Smooth muscle cell (in vitro differentiated cells): ENCODE measurements around the gene EEF1A2. TPM values are rescaled to one million over a fixed set of nuclear protein-coding genes. Genes with fewer than 3 reads are reported as not detected.

Experiments used
- DNase-seq: peaks from one replicate; lab custom pipeline; 2025; ENCODE audit not compliant: unreplicated experiment; lab: John Stamatoyannopoulos, UW
- H2AFZ ChIP-seq: fragments of 200-600 bp; sonication (generic); 2 replicates; pipeline ENCODE4 v1.6.0; 2016; ENCODE audit warnings: antibody characterized with exemption, low read depth, mild to moderate bottlenecking
- H3F3A ChIP-seq: fragments of 200-600 bp; sonication (generic); 2 replicates; pipeline ENCODE4 v1.6.0; 2017; ENCODE audit warnings: antibody characterized with exemption, low read depth
- H3K27ac ChIP-seq: fragments of 200-600 bp; sonication (generic); 2 replicates; pipeline ENCODE4 v1.5.1; 2016; ENCODE audit warnings: low read depth, mild to moderate bottlenecking
- H3K27me3 ChIP-seq: fragments of 200-600 bp; sonication (generic); 2 replicates; pipeline ENCODE4 v1.6.1; 2016; ENCODE audit warnings: low read depth, mild to moderate bottlenecking
- H3K36me3 ChIP-seq: fragments of 200-600 bp; sonication (generic); 2 replicates; pipeline ENCODE4 v1.5.1; 2016; ENCODE audit warnings: low read depth
- H3K4me1 ChIP-seq: fragments of 200-600 bp; sonication (generic); 2 replicates; pipeline ENCODE4 v1.5.1; 2016; ENCODE audit warnings: low read depth
- H3K4me2 ChIP-seq: fragments of 200-600 bp; sonication (generic); 2 replicates; pipeline ENCODE4 v1.6.0; 2016; ENCODE audit warnings: mild to moderate bottlenecking
- H3K4me3 ChIP-seq: fragments of 200-600 bp; sonication (generic); 2 replicates; pipeline ENCODE4 v1.5.1; 2016; ENCODE audit warnings: mild to moderate bottlenecking
- H3K79me2 ChIP-seq: fragments of 200-600 bp; sonication (generic); 2 replicates; pipeline ENCODE4 v1.6.0; 2016; ENCODE audit warnings: low read depth, mild to moderate bottlenecking
- H3K9ac ChIP-seq: fragments of 200-600 bp; sonication (generic); 2 replicates; pipeline ENCODE4 v1.6.0; 2016; ENCODE audit warnings: low read depth
- H3K9me3 ChIP-seq: fragments of 200-600 bp; sonication (generic); replicated peaks from 2 replicates; pipeline ENCODE4 v1.5.1; 2016; ENCODE audit warnings: low read depth
- H4K20me1 ChIP-seq: fragments of 200-600 bp; sonication (generic); 2 replicates; pipeline ENCODE4 v1.6.0; 2016; ENCODE audit warnings: low read depth
- CTCF ChIP-seq: fragments of 200-600 bp; sonication (generic); IDR thresholded peaks from 2 replicates; pipeline ENCODE4 v1.5.1; 2017; ENCODE audit warnings: borderline replicate concordance, mild to moderate bottlenecking, antibody characterized with exemption; ENCODE audit not compliant: insufficient read depth, poor library complexity, severe bottlenecking
- WGBS: methylation state at CpG from one replicate; pipeline ENCODE4 v1.1.7; 2016; ENCODE audit warnings: low lambda C conversion rate; 5-methylcytosine and 5-hydroxymethylcytosine counted together
- polyA plus RNA-seq: library from polyadenylated mRNA; unstranded; fragments of >200 nt; fragmentation: Nextera tagmentation; extraction: Ambion mirVana; gene quantifications from 2 replicates; pipeline ENCODE4 v1.2.1, GENCODE V29; 2016
- total RNA-seq: library from RNA; depleted of rRNA; stranded (reverse); fragments of >200 nt; gene quantifications from 2 replicates; pipeline ENCODE4 v1.2.3, GENCODE V29; 2014

EEF1A2 gene
- total and polyA plus RNA-seq, 2 experiments from 2014 or later = 2.1 to 5.1 TPM

- no peaks in the 10 kb centered on the region for H3K36me3 ChIP-seq
- no peaks in the 10 kb centered on the region for H3K4me1 ChIP-seq
- no peak for DNase-seq
- H3K27me3 ChIP-seq = no peaks in the 10 kb centered on the region
- H3K4me2 ChIP-seq = no peak overlapping the region
- no peak overlapping the region for H2AFZ ChIP-seq
- no peak overlapping the region for H3K9ac ChIP-seq
- H3K9me3 ChIP-seq = no peaks in the 10 kb centered on the region
- no peak for TF ChIP-seq CTCF
- no peak overlapping the region for H3K27ac ChIP-seq
- no peaks in the 10 kb centered on the region for H4K20me1 ChIP-seq
- no peaks in the 10 kb centered on the region for H3F3A ChIP-seq
- no peaks in the 10 kb centered on the region for H3K79me2 ChIP-seq
- H3K4me3 ChIP-seq = no peak overlapping the region
- WGBS = 97% methylated on average over 15 of the region's 15 CpGs
Measured at GRCh38 chr20:63439866-63440265, 59.0 kb downstream of the EEF1A2 start.

GRCh38 chr20:63438121-63438520 lies 60.8 kb downstream of the EEF1A2 start:
- DNase-seq = no peak
- Histone ChIP-seq H3K4me3 (no peak overlapping the region), H2AFZ (no peak overlapping the region), H3K4me2 (no peak overlapping the region), H3K36me3 (no peaks in the 10 kb centered on the region), H3K9me3 (no peaks in the 10 kb centered on the region), H3F3A (no peaks in the 10 kb centered on the region), H3K4me1 (no peaks in the 10 kb centered on the region), H3K27ac (no peak overlapping the region), H3K79me2 (no peaks in the 10 kb centered on the region), H3K9ac (no peak overlapping the region), H3K27me3 (no peaks in the 10 kb centered on the region), H4K20me1 (no peaks in the 10 kb centered on the region)
- TF ChIP-seq CTCF = no peak
- 89% methylated on average over 12 of the region's 12 CpGs for WGBS

Other genes with a start within 250 kb of the EEF1A2 start
- 34.2 and 50.0 TPM in 2 replicates for gene NKAIN4, start 244.6 kb downstream of the EEF1A2 start, total RNA-seq
- gene NKAIN4, start 244.6 kb downstream of the EEF1A2 start, polyA plus RNA-seq = 19.8 and 78.9 TPM in 2 replicates
- 100 and 101 TPM in 2 replicates for gene ARFGAP1, start 226.3 kb downstream of the EEF1A2 start, total RNA-seq
- gene ARFGAP1, start 226.3 kb downstream of the EEF1A2 start, polyA plus RNA-seq = 169 and 188 TPM in 2 replicates
- 0.36 and 0.81 TPM in 2 replicates for gene COL20A1, start 205.9 kb downstream of the EEF1A2 start, total RNA-seq
- gene COL20A1, start 205.9 kb downstream of the EEF1A2 start, polyA plus RNA-seq = 0.23 and 0.70 TPM in 2 replicates
- gene CHRNA4, start 137.7 kb downstream of the EEF1A2 start, total RNA-seq = not detected in 2 replicates
- 0.03 and 0.17 TPM in 2 replicates for gene CHRNA4, start 137.7 kb downstream of the EEF1A2 start, polyA plus RNA-seq
- 1.5 and 5.1 TPM in 2 replicates for gene KCNQ2, start 26.4 kb downstream of the EEF1A2 start, total RNA-seq
- 1.8 and 5.7 TPM in 2 replicates for gene KCNQ2, start 26.4 kb downstream of the EEF1A2 start, polyA plus RNA-seq
- gene PPDPF, start 21.7 kb upstream of the EEF1A2 start, total RNA-seq = 97.7 and 118 TPM in 2 replicates
- 365 and 418 TPM in 2 replicates for gene PPDPF, start 21.7 kb upstream of the EEF1A2 start, polyA plus RNA-seq
- 0.09 TPM in 1 of 2 replicates, not detected in the other for gene PTK6, start 38.3 kb upstream of the EEF1A2 start, total RNA-seq
- 0.05 and 0.15 TPM in 2 replicates for gene PTK6, start 38.3 kb upstream of the EEF1A2 start, polyA plus RNA-seq
- gene SRMS, start 48.7 kb upstream of the EEF1A2 start, total RNA-seq = not detected in 2 replicates
- 0.19 TPM in 1 of 2 replicates, not detected in the other for gene SRMS, start 48.7 kb upstream of the EEF1A2 start, polyA plus RNA-seq
- 0.72 and 2.5 TPM in 2 replicates for gene FNDC11, start 55.1 kb upstream of the EEF1A2 start, total RNA-seq
- 2.2 and 3.6 TPM in 2 replicates for gene FNDC11, start 55.1 kb upstream of the EEF1A2 start, polyA plus RNA-seq
- 9.8 and 13.8 TPM in 2 replicates for gene HELZ2, start 75.2 kb upstream of the EEF1A2 start, total RNA-seq
- 3.0 and 4.3 TPM in 2 replicates for gene HELZ2, start 75.2 kb upstream of the EEF1A2 start, polyA plus RNA-seq
- 8.9 and 9.7 TPM in 2 replicates for gene GMEB2, start 128.0 kb upstream of the EEF1A2 start, total RNA-seq
- 11.3 and 14.4 TPM in 2 replicates for gene GMEB2, start 128.0 kb upstream of the EEF1A2 start, polyA plus RNA-seq
- 4.8 and 6.9 TPM in 2 replicates for gene STMN3, start 154.3 kb upstream of the EEF1A2 start, total RNA-seq
- gene STMN3, start 154.3 kb upstream of the EEF1A2 start, polyA plus RNA-seq = 10.8 and 12.1 TPM in 2 replicates
- gene RTEL1, start 159.2 kb upstream of the EEF1A2 start, total RNA-seq = 14.2 and 33.0 TPM in 2 replicates
- 10.4 and 12.2 TPM in 2 replicates for gene RTEL1, start 159.2 kb upstream of the EEF1A2 start, polyA plus RNA-seq
- gene TNFRSF6B, start 197.6 kb upstream of the EEF1A2 start, total RNA-seq = 9.2 and 13.1 TPM in 2 replicates
- gene TNFRSF6B, start 197.6 kb upstream of the EEF1A2 start, polyA plus RNA-seq = 13.1 and 17.1 TPM in 2 replicates
- gene ARFRP1, start 208.9 kb upstream of the EEF1A2 start, total RNA-seq = 11.8 and 27.4 TPM in 2 replicates
- gene ARFRP1, start 208.9 kb upstream of the EEF1A2 start, polyA plus RNA-seq = 42.3 and 51.9 TPM in 2 replicates
- gene ZGPAT, start 209.0 kb upstream of the EEF1A2 start, total RNA-seq = 8.3 and 13.8 TPM in 2 replicates
- 32.3 and 36.2 TPM in 2 replicates for gene ZGPAT, start 209.0 kb upstream of the EEF1A2 start, polyA plus RNA-seq
- gene LIME1, start 237.6 kb upstream of the EEF1A2 start, total RNA-seq = 2.9 and 7.2 TPM in 2 replicates
- 6.0 and 6.9 TPM in 2 replicates for gene LIME1, start 237.6 kb upstream of the EEF1A2 start, polyA plus RNA-seq
- 24.4 and 43.7 TPM in 2 replicates for gene SLC2A4RG, start 240.7 kb upstream of the EEF1A2 start, total RNA-seq
- gene SLC2A4RG, start 240.7 kb upstream of the EEF1A2 start, polyA plus RNA-seq = 45.6 and 58.4 TPM in 2 replicates